CMK (cell line): ENCODE data around the gene SHROOM3.

ENCODE experiments used
- DNase-seq: peaks from one replicate; pipeline ENCODE4 v3.0.0-alpha.2; 2010; ENCODE audit warnings: low read depth

Gene SHROOM3

DNA sequence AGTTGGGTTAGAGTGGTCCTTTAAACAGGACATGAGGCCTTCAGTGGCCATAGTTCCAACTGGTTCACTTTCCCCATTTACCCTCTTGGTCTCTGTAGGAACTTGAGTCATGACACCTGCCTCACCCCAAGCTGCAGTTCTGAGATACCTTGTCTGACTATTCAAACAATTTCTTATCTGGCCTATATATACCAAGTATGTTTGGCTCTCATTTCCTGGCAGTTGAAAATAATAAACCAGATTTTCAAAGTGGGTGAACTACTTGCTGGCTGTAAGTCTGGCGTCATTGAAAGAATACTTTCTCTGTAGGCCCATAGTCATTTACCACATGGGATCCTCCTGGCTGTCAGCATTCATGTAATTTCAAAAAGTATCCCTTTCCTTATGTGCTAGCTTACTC is 228.8 kb downstream of the SHROOM3 start:
- no peak for DNase-seq

DNA sequence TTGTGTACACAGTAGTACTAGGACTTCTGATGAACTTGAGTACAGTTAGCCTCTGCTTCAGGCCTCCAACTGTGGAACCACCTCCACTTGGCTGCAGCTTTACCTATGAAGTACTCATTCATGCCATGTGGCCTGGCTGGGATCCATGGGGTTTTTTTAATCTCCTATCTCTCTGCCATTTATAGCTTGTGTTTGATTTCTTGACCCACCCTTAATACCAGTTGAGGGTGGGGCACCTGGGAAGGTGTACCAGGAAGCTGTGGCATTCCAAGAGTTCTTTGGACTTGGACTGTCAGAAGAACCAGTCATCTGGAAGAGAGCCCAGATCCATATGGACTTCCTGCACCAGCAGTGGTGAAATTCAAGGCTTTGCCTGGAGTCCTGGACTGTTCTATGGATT is 230.1 kb downstream of the SHROOM3 start:
- DNase-seq, result no peak

DNA sequence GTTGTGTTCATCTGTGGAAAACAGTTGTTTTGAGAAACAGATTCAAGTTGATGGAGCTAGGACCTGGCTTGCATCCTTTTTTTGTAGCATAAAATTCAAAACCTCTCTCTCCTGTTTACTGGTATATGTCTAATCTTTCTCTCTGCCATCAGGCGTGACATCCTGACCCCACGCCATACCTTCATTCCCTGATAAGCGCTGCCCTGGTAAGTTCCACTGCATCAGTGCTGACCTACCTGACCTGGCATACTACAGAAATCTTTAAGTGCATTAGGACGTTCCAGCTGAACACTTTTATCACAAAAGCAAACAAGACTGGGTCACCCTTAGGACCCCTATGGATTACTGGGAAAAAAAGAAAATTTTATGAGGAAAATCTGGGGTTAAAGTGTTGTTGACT is 230.7 kb downstream of the SHROOM3 start:
- DNase-seq, result no peak

DNA sequence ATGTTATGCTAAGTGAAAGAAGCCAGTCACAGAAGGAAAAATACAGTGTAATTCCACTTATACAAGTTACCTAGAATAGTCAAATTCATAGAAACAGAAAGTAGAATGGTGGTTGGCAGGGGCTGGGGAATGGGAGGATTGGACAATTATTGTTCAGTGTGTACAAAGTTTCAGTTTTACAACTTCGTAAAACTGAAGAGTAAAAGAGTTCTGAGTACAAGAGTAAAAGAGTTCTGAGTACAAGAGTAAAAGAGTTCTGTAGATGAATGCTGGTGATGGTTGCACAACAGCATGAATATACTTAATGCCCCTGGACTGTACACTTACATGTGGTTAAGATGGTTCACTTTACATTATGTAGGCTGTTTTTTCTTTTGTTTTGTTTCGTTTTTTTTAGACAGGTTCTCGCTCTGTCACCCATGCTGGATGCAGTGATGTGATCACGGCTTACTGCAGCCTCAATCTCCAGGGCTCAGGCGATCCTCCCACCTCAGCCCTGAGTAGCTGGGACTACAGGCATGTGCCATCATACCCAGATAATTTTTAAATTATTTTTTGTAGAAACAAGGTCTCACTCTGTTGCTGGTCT is 232.0 kb downstream of the SHROOM3 start:
- no peak for DNase-seq

DNA sequence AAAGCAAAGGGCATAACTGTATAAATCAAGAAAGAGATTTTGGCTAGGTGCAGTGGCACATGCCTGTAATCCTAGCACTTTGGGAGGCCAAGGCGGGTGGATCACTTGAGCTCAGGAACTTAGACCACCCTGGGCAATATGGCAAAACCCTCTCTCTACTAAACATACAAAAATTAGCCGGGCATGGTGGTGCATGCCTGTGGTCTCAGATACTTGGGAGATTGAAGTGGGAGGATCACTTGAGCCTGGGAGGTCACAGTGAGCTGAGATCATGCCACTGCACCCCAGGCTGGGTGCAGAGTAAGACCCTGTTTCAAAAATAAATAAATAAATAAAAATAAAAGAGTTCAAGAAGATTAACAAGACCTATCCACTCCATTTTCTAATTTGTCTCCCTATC is 235.6 kb downstream of the SHROOM3 start:
- DNase-seq, result no peak

DNA sequence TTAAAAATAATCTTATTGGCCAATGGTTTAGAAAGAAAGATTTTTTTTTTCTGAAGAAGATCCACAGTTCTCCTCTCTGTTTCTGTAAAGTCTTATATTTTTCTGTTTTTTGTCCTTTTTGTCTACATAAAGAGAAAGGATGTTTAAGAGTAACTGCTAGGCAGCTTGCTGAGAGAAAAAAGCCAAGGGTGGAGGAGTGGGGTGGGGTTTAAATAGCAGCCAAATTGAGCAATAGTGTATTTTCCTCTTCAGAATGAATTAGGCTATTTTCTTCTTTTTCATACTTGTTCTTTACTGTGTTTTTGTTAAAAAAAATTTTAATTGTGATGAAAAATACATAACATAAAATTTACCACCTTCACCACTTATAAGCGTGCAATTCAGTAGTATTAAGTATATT is 238.3 kb downstream of the SHROOM3 start:
- DNase-seq, result no peak

DNA sequence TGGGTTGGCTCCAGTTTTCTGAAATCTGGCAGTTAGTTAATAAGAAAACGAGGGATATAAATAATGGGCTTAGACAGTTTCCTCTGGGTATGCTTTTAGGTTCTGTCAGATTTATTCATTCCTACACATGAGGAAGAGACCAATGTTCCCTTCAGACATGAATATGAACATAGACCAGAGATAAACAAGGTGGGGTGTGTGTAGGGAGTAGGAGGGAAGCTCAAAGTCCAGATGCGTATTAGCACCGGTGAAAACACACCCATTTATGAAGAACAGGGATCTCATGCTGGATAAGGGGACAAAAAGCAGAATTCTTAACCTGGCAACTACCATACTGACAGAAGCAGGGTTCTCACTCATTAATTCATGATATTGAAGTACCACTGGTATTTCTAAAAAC is 240.0 kb downstream of the SHROOM3 start:
- DNase-seq, result no peak

DNA sequence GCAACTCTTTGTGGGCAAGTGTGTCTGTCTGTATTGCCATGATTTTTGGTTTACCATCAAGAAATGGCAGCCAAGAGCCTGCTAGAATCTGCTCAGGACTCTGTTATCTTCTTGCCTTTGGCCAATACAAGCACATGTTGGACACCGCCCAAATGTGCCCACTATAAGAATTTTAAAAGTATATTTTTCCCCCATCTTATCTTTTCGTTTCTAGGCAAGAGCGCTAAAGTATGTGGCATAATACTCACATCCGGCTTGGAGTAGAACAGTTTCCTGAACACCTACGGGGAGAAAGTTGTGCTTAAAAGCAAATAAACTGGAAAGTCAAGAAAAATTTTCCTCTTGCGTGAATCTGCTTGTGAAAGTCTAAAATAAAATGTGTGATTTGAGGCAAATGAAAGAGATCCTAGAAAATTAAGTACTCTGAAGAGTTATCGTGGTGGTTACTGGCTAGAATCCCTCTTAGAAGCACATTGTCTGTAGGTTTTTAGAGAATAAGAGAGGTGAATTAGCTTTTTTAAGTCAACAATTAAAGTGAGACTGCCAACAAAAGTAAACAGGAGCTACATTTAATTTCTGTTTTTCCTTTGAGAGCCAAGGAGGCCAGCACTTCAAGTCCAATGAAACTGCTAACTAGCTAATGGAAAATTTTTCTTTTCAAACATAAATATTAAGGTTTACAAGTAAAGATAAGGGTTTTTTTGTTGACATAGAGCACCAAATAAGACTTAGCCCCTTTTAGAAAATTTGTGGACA is 242.7 kb downstream of the SHROOM3 start:
- no peak for DNase-seq

DNA sequence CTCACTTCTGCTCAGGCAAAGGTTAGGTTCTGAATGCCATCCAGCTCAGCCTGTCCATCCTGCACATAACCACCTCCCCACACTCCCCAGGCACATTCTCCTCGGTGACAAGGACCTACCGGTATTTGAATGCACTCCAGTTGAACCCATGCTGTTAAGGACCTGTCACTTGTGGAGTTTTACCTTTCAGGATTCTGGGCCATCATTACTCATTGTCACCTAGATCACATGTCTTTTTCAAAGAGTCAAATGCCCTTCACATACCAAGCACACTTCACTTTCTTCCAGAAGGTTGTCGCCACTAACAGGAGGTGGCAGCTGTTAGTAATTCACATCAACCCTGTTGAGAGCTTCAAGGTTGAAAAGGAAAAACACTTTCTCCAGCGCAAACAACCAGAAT is 244.7 kb downstream of the SHROOM3 start:
- no peak for DNase-seq

DNA sequence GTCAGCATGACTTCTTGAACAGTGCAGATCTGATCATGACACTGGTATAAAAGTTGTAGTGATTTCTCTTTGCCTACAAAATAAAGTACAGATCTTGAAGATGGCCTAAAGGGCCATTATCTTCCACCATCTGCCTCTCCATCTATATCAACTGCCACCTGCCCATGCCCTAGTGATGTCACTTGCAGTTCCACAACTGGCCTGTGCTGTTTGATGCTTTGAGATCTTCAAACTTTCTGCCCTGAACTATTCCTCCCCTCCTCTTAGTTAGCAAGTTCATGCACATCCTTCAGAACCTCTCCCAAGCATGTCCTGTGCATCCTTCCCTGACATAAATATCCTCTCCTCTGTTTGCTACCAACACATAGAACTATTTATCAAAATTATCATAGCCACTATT is 245.9 kb downstream of the SHROOM3 start:
- DNase-seq, result no peak

DNA sequence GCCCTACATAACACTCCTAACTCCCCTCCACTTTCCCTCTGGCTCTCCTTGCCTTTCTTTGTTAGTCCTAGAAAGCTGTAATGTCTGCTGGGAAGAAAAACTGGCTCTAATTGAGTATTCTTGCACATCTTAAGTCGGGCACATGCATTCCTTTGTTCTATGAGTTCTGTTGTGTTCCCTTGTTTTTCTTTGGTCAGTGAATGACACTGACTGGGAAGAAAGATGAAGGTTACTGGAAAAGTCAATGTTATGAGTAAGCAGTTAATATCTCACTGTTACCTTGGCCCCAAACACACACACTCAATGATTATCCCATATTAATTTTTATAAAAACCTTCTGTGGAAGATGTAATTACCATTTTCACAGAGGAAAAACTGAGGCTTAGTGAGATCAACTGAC is 247.0 kb downstream of the SHROOM3 start:
- no peak for DNase-seq

DNA sequence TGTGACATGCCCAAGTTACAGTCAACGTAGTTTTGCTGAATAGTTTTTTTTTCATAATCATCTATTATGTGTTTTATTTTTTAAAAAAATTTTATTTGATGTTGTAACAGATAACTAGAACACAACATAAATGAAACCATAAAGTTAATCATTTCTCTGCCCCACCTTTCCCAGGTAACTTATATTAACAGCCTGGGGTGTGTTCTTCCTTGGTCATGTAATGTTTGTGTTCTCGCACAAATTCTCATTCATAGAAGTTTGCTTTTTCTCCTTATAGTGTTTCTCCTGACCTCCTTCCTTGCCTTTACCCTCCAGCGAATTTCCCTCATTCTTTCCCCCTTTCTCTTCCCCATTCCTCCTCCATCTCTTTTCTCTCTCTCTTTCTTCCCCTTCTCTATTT is 248.1 kb downstream of the SHROOM3 start:
- DNase-seq, result no peak

DNA sequence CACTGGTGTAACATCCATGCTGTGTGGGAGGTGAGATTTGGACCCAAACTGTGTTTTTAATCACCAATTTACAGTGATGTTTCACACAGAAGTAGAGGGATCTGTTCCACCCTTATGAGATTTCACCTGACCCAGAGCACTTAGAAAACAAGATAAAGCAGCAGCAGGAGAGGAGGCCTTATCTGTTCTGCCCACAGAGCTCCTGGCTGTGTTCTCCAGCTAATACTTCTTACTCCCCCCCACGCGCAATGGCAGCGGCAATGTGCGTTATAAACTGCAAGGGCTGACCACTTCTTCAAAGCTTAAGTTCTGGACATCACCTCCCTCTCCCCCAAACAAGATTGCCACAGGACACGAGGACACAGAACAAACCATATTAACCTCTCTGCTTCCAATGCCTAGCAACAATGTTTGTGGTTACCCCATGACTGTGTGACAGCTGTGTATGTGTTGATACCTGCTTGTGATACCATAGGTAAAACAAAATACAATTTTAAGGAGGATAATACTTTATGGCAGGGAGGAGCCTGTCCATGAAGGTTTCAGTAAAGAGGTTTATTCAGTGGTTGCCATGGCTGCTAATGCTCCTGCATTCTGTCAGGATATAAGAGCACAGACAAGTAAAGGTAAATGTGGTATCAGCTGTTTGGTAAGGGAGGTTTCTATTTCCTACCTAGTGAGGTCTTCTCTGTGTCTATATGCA is 252.9 kb downstream of the SHROOM3 start:
- DNase-seq, result no peak

DNA sequence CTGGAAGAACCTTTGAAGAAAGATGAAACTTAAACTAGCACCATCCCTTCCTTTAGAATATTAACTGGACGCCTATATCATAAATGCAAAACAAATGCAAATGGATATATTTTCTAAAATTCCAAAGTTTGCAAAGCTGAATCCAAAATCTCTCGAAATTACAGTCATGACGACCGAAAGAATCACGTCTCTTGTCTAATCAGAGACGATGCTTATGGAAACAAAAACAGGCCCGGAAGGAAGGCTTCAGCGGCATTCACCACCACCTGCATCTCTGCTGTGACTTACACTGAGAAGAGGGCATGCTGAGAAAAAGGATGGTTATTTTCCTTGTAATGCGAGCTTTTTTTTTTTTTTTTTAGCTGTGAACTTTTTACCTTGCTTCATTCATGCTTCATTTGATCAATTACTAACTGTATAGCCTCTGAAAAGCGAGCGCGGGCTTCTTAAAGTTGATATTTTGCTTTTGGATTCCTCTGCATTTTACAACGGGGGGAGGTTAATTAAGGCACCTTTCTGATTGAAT is 253.7 kb downstream of the SHROOM3 start:
- DNase-seq, result no peak

DNA sequence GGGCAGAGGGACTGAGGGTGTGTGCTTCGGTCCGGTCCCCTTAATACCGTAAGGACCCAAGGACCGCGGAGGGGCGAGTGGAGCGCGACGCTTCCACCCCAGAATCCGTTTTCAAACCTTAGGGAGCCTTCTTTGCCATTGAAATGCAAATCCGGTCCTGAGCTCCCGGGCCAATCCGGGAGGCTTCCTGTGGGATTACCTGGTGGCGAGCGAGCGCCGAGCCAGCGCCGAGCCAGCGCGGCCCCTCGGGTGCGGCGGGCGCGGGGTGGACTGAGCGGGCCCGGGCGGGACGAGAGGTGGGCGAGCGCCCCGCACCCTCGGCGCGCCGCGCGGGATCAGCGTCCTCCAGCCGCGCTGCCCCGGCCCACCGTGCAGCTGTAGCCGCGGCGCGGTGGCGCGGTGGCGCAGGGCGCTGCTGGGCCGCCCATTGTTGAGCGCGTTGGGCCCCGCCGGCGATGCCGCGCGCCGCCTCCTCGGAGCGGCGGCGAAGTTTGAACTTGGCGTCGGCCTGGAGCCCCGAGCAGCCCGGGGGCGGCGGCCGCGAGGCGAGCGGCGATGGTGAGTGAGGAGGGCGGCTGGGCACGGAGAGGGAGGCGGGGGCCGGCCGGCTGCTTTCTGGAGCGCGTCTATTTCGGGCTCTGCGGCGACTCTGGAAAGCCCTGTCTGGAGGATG is 254.3 kb downstream of the SHROOM3 start:
- no peak for DNase-seq

DNA sequence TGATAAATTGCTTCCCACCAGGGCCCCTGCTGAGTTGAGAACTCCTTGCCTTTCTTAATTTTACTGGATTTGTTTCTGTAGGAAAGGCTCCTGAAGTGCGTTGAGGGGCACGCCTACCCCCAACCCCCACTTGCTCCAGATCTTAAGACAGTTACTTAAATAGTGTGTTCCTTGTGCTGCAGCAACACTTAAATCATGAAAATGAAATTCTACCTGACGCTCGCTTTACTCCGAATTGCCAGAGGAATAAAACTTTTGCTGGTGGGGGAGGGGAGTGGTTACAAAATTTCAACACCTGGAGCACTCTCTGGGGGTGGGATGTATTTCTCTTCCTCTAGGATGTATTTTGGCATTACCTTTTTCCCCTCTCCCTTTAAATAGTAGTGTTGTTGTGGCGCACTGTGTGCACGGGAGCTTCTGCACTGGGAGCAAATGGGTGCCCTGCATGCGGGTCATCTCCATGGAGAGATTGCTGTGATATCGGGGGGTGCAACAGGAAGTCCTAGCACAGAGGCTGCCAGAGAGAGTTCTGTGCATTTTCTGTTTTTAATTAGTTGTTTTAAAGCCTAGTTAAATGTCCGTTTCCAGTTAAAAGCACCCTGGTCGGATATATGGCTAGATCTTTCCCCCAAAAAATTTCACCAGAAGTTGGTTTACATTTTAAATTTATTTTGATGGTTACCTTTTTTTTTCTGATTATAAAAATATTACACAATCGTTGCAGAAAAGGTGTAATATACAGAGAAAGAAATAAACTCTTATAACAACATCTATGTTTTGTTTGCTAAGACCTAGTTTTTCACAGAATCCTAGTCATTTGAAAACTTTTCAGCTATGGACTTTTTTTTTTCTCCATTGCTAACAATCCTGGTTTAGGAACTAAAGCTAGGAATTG is 255.2 kb downstream of the SHROOM3 start:
- DNase-seq, result no peak

DNA sequence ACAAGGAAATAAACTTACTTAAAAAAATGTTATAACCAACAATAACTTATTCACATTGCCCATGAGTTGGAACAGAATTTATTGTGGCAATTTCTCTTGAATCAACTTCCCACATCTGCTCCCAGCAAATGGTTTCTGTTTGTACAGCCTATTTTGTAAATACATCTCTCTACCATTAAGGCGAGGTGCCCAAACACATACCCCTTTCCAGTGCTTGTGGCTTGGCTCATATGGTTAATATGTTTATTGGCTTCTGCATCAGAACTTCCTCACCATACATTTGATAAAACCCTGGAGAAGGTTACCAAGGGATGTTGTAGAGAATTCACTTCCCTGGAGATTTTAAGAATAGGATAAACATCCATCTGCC is 255.9 kb downstream of the SHROOM3 start:
- DNase-seq, result no peak

DNA sequence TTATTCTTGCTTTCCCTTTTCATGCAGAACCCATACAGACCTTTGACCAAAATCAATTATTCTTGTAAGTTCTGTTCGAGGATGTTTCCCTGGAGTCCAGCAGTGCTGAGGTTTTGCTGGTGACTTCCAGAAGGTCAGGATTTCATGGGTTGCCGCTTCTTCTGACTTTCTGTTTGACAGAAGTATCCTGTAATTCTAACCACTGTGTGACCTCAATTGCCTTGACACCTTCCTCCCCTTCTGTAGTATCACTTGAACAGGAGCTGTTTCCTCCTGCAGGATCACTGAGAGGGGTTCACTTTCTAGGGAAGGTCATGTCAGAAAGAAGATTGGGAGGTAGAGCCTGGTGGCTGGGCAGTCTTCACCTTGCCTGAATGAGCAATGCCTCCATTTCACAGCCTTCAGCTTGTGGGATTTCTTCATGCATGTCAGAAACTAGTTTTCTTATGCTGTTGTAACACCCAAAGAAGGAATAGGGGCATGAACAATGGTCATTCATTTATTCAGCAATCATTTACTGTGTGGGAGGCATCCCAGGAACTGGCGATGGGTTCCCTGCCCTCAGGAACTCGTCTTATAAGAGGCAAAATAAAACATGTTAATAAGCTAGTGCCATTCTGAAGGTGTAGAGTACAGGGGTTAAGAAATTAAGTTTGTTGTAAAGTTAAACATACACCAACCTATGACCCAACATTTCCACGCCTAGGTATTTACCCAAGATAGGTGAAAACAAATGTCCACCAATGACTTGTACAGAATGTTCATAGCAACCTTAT is 257.0 kb downstream of the SHROOM3 start:
- no peak for DNase-seq

DNA sequence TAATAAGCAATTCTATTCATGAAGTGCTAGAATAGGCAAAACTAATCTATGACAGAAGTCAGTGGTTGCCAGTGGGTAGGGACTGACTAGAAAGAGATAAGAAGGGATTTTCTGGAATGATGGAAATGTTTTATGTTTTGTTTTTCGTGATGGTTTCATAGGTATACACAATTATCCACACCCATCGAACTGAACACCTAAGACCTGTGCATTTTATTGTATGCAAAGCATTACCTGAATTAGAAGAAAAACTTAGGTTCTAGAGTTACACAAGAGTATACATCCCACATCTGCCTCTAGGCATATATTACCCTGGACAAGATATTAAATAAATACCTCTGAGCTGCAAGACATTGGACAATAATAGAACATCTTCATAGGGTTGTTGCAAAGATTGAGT is 257.7 kb downstream of the SHROOM3 start:
- DNase-seq, result no peak

DNA sequence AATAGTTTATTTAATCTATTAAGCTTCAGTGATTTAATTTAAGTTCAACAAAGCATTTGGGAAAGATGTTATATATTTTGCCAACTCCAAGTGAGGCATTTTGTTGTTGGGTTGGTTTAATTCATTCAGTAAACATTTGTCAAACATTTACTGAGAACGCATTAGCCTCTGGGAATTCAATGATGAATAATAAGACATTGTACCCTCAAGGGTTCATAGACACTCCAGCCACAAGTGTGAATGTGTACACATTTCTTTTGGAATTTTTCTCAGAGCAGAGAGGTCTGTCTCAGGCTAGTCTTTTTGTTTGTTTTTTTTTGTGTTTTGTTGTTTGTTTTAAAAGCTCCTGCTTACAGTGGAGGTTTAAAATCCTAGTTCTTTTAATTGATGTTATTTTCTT is 259.0 kb downstream of the SHROOM3 start:
- DNase-seq, result no peak

DNA sequence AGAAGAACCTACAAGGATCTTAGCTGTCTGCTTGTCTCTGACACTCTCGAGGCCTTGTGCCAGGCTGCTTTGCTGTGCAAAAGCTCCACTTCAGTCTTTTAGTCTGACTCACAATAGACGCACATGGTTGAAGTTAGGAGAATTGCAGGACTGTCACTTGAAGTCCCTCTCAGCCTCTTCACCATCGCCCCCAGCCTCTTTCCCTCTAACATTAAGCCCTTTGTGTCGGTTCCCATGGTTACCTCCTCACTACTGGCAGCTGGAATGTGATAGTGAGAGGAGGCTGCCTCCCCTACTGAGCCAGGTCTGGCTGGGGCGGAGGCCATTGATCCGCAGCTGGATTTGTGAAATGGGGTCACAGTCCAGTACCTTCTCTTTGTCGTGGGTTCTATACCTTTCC is 261.1 kb downstream of the SHROOM3 start:
- DNase-seq, result no peak
